B cell (primary cell): ENCODE results near the gene MRTFA. TPM values are rescaled to one million over a fixed set of nuclear protein-coding genes. Genes with fewer than 3 reads are reported as not detected.
"Not testable (repeated sequence)": the region's sequence is repeated elsewhere in the genome, so short reads cannot be mapped to it uniquely, and the experiment has no call there.

Experiments used
- ATAC-seq: fragments of 200-7000 bp; cut with Tn5 transposase; one replicate; pipeline ENCODE4 v1.10.0; 2021; ENCODE audit warnings: low read depth, mild to moderate bottlenecking, moderate number of reproducible peaks, moderate library complexity
- CTCF ChIA-PET: fragments of 350-600 bp; sonication (Branson Sonifier 250); formaldehyde crosslinking; loops from one replicate; lab custom pipeline; 2021; ENCODE audit warnings: antibody characterized with exemption, inconsistent platforms; lab: Charles Lee
- POLR2A ChIA-PET: fragments of 350-600 bp; sonication (Branson Sonifier 250); formaldehyde crosslinking; loops from one replicate; lab custom pipeline; 2021; ENCODE audit warnings: antibody characterized with exemption; lab: Charles Lee
- DNase-seq: peaks from one replicate; pipeline ENCODE4 v3.0.0; 2013
- H2AFZ ChIP-seq: 2 replicates; pipeline ENCODE4 v1.6.1; 2012; ENCODE audit warnings: mild to moderate bottlenecking, low read depth, low read length; ENCODE audit not compliant: insufficient read depth, poor library complexity, severe bottlenecking
- H3K27ac ChIP-seq, 2 donors: 1 replicate in 1 of 2; 2 replicates in 1 of 2; pipeline ENCODE4 v1.5.1; 2012 to 2013; ENCODE audit warnings: low read length in 2 of 2, mild to moderate bottlenecking in 2 of 2, moderate library complexity in 1 of 2
- H3K27me3 ChIP-seq, 4 experiments: fragments of 200-600 bp in 1 of 4; sonication (generic) in 1 of 4; replicated peaks in 1 of 4; 1 replicate in 2 of 4; 2 replicates in 2 of 4; pipeline versions ENCODE4 v1.6.1 to v1.7.0; 2013 to 2016; ENCODE audit warnings: low read length in 3 of 4, mild to moderate bottlenecking in 2 of 4, mixed read lengths in 1 of 4, moderate library complexity in 1 of 4; ENCODE audit not compliant: insufficient read depth in 4 of 4, control insufficient read depth in 3 of 4; ENCODE audit errors: control extremely low read depth in 1 of 4
- H3K36me3 ChIP-seq, 2 experiments: replicated peaks in 1 of 2; 1 replicate in 1 of 2; 2 replicates in 1 of 2; pipeline versions ENCODE4 v1.6.1 to v1.7.1; 2013; ENCODE audit warnings: low read length in 1 of 2; ENCODE audit not compliant: insufficient read depth in 2 of 2, control insufficient read depth in 1 of 2; ENCODE audit errors: control extremely low read depth in 1 of 2, extremely low read depth in 1 of 2
- H3K4me1 ChIP-seq, 2 donors: fragments of 200-600 bp in 1 of 2; sonication (generic) in 1 of 2; 1 replicate in 1 of 2; 2 replicates in 1 of 2; pipeline versions ENCODE4 v1.5.1 to v1.6.1; 2013 to 2017; ENCODE audit warnings: low read length in 2 of 2; ENCODE audit not compliant: control insufficient read depth in 2 of 2, insufficient read depth in 2 of 2
- H3K4me2 ChIP-seq: replicated peaks from 2 replicates; pipeline ENCODE3; 2012; ENCODE audit warnings: mild to moderate bottlenecking, low read depth, low read length; ENCODE audit not compliant: poor library complexity, severe bottlenecking
- H3K4me3 ChIP-seq, 5 experiments: fragments of 200-600 bp in 1 of 5; sonication (generic) in 1 of 5; 1 replicate in 3 of 5; 2 replicates in 2 of 5; pipeline versions ENCODE4 v1.5.1 to v1.7.0; 2011 to 2016; ENCODE audit warnings: low read length in 4 of 5, mild to moderate bottlenecking in 4 of 5, low read depth in 2 of 5, control low read depth in 1 of 5, moderate library complexity in 1 of 5; ENCODE audit not compliant: insufficient read depth in 1 of 5; ENCODE audit errors: control extremely low read depth in 1 of 5, extremely low read depth in 1 of 5
- H3K79me2 ChIP-seq: fragments of 200-600 bp; sonication (generic); one replicate; pipeline ENCODE4 v1.6.0; 2016; ENCODE audit warnings: low read length; ENCODE audit not compliant: control insufficient read depth, insufficient read depth
- H3K9ac ChIP-seq: fragments of 200-600 bp; sonication (generic); 2 replicates; pipeline ENCODE4 v1.6.1; 2017; ENCODE audit warnings: mild to moderate bottlenecking, low read length, moderate library complexity
- H3K9me3 ChIP-seq, 3 donors: one replicate each; pipeline versions ENCODE4 v1.6.1 to v1.7.1; 2013; ENCODE audit warnings: low read length in 2 of 3; ENCODE audit not compliant: control insufficient read depth in 2 of 3, insufficient read depth in 1 of 3; ENCODE audit errors: control extremely low read depth in 1 of 3
- H4K20me1 ChIP-seq: 2 replicates; pipeline ENCODE4 v1.6.0; 2012; ENCODE audit warnings: mild to moderate bottlenecking, low read length; ENCODE audit not compliant: insufficient read depth, control insufficient read depth, poor library complexity, severe bottlenecking
- H3K27ac Mint-ChIP-seq: one replicate; pipeline ENCODE4 v1.8.0; 2021; ENCODE audit warnings: mixed read lengths
- H3K27me3 Mint-ChIP-seq: one replicate; pipeline ENCODE4 v1.8.0; 2021; ENCODE audit warnings: mixed read lengths
- H3K4me1 Mint-ChIP-seq: one replicate; pipeline ENCODE4 v1.8.0; 2021; ENCODE audit warnings: mixed read lengths
- H3K4me3 Mint-ChIP-seq: one replicate; pipeline ENCODE4 v1.8.0; 2021; ENCODE audit warnings: mixed read lengths
- H3K9me3 Mint-ChIP-seq: one replicate; pipeline ENCODE4 v1.8.0; 2022; ENCODE audit warnings: mixed read lengths; ENCODE audit not compliant: insufficient read depth
- EZH2 ChIP-seq: IDR thresholded peaks from 2 replicates; pipeline ENCODE4 v1.6.1; 2012; ENCODE audit warnings: borderline replicate concordance, low read depth, mild to moderate bottlenecking, moderate library complexity, low read length; ENCODE audit not compliant: insufficient read depth, poor library complexity, severe bottlenecking
- WGBS: methylation state at CpG from one replicate; pipeline ENCODE4 v1.1.5; 2013; ENCODE audit warnings: missing lambda C conversion rate; ENCODE audit not compliant: insufficient coverage; 5-methylcytosine and 5-hydroxymethylcytosine counted together
- intact Hi-C: fragments of 100-400 bp; cut with micrococcal nuclease; formaldehyde crosslinking; loops from one replicate; pipeline ENCODE4 v1.10.0; 2022
- polyA plus RNA-seq: library from polyadenylated mRNA; depleted of rRNA; stranded (reverse); fragments of >200 nt; gene quantifications from 2 replicates; pipeline ENCODE4 v1.2.3, GENCODE V29; 2012
- total RNA-seq, 2 donors: library from RNA; stranded (reverse); fragments of 120-200 nt in 1 of 2; gene quantifications; 1 replicate in 1 of 2; 2 replicates in 1 of 2; pipeline versions ENCODE4 v1.2.3 to v1.2.4, GENCODE V29; 2013 to 2022
- TF ChIP-seq, protein P1 (sequence below): fragments of 200-600 bp; IDR thresholded peaks from one replicate; pipeline ENCODE4 v1.8.0; 2022; ENCODE audit warnings: antibody characterized with exemption, mild to moderate bottlenecking

MRTFA gene
- total and polyA plus RNA-seq, 2 donors (not counting 1 experiment from before 2014, with no cell fraction given): 28.9 to 82.6 TPM

DNA sequence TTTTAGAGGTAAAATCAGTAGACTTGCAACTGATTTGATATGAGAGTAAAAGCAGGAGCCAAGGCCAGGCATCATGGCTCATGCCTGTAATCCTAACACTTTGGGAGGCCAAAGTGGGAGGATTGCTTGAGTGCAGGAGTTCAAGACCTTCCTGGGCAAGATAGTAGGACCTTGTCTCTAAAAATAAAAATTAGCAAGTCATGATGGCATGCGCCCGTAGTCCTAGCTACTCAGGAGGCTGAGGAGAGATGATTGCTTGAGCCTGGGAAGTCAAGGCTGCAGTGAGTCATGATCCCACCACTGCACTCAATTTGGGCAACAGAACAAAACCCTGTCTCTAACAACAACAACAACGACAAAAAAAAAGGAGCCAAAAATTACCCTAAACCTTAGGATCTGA is 252.6 kb downstream of the MRTFA start:
- H3K4me3 Mint-ChIP-seq: peak overlapping the region; percentile 44
- intact Hi-C loops: no loop called here
- CTCF ChIA-PET: interaction anchor here (3.2 to 5.3 kb wide), 2 partner anchors 14 to 53 kb away, joined by 15 to 28 read pairs; no protein-coding TSS in a partner anchor

DNA sequence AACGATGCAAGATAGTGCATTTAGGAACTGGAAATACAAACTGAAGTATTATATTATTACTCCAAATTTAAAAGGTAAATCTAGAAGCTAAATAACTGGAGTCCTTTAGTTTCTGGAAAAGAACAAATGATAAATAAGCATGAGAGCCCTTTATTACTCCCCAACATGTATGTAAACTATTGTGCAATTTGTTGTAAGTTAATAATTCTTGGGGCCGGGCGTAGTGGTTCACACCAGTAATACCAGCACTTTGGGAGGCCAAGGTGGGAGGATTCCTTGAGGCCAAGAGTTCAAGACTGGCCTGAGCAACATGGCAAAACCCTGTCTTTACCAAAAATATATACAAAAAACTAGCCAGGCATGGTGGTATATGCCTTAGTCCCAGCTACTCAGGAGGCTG is 255.1 kb downstream of the MRTFA start:
- CTCF ChIA-PET: interaction anchor here (3.2 to 5.3 kb wide), 2 partner anchors 17 to 55 kb away, joined by 15 to 28 read pairs; no protein-coding TSS in a partner anchor

More for the DNA sequence above, 252.6 kb downstream of the MRTFA start:
- POLR2A ChIA-PET: interaction anchor here (0.7 kb wide), 1 partner anchor 16 kb away, joined by 5 read pairs; no protein-coding TSS in a partner anchor
- Histone ChIP-seq H3K36me3 (peaks cover 0 to 2% of the 10 kb centered on the region in 2 experiments), H3K79me2 (peaks cover 86% of the 10 kb centered on the region), H3K4me3 (no peak overlapping the region), H4K20me1 (no peaks in the 10 kb centered on the region), H3K4me2 (peak overlapping the region; percentile 4), H2AFZ (no peak overlapping the region), H3K9me3 (no peaks in the 10 kb centered on the region), H3K9ac (no peak overlapping the region), H3K27me3 (no peaks in the 10 kb centered on the region), H3K27ac (peak overlapping the region; percentile 39 to 87), H3K4me1 (peaks cover 68 to 81% of the 10 kb centered on the region in 2 donors)
- TF ChIP-seq, protein P1, sequence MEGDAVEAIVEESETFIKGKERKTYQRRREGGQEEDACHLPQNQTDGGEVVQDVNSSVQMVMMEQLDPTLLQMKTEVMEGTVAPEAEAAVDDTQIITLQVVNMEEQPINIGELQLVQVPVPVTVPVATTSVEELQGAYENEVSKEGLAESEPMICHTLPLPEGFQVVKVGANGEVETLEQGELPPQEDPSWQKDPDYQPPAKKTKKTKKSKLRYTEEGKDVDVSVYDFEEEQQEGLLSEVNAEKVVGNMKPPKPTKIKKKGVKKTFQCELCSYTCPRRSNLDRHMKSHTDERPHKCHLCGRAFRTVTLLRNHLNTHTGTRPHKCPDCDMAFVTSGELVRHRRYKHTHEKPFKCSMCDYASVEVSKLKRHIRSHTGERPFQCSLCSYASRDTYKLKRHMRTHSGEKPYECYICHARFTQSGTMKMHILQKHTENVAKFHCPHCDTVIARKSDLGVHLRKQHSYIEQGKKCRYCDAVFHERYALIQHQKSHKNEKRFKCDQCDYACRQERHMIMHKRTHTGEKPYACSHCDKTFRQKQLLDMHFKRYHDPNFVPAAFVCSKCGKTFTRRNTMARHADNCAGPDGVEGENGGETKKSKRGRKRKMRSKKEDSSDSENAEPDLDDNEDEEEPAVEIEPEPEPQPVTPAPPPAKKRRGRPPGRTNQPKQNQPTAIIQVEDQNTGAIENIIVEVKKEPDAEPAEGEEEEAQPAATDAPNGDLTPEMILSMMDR: no peak
- TF ChIP-seq EZH2: no peak
- H3K4me1 Mint-ChIP-seq: peaks cover 69% of the 10 kb centered on the region
- no peak for DNase-seq
- no peaks in the 10 kb centered on the region for H3K9me3 Mint-ChIP-seq
- H3K27me3 Mint-ChIP-seq: no peaks in the 10 kb centered on the region
- ATAC-seq: no peak
- whole genome bisulfite sequencing: no CpG with 5 or more reads among the region's 3 CpGs
- H3K27ac Mint-ChIP-seq: peak overlapping the region; percentile 87

DNA sequence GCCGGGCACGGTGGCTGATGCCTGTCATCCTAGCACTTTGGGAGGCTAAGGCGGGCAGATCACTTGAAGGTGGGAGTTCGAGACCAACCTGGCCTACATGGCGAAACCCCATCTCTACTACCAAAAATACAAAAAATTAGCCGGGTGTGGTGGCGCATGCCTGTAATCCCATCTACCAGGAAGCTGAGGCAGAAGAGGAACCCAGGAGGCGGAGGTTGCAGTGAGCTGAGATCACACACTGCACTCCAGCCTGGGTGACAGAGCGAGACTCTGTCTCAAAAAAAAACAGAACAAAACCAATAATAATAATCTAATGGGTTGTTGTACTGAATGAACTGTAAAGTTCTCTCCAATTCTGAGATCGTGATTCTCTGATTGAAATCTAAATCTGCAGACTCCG is 258.1 kb downstream of the MRTFA start:
- H3K36me3 ChIP-seq, intact Hi-C loops, ATAC-seq, H3K9me3 ChIP-seq, H3K27me3 Mint-ChIP-seq, H3K4me3 ChIP-seq, H2AFZ ChIP-seq, DNase-seq, H4K20me1 ChIP-seq, H3K4me3 Mint-ChIP-seq, CTCF ChIA-PET, H3K9ac ChIP-seq, H3K27me3 ChIP-seq, H3K9me3 Mint-ChIP-seq: not testable (repeated sequence)
- peak overlapping the region; percentile 10 for H3K27ac Mint-ChIP-seq
- 83% methylated on average over 4 of the region's 11 CpGs for WGBS
- Histone ChIP-seq H3K79me2 (peaks cover 96% of the 10 kb centered on the region), H3K4me2 (peak overlapping the region; percentile 49), H3K27ac (peak overlapping the region in 1 of 2 donors; percentile 65), H3K4me1 (peaks cover 59 to 69% of the 10 kb centered on the region in 2 donors)
- peaks cover 66% of the 10 kb centered on the region for H3K4me1 Mint-ChIP-seq
- POLR2A ChIA-PET: interaction anchor here (0.6 kb wide), 1 partner anchor 105 kb away, joined by 6 read pairs; no protein-coding TSS in a partner anchor

More for the DNA sequence above, 255.1 kb downstream of the MRTFA start:
- Mint-ChIP-seq H3K4me3 (no peak overlapping the region), H3K4me1 (peaks cover 66% of the 10 kb centered on the region), H3K27me3 (no peaks in the 10 kb centered on the region), H3K27ac (no peak overlapping the region), H3K9me3 (no peaks in the 10 kb centered on the region)
- no peak overlapping the region for H2AFZ ChIP-seq
- no peak overlapping the region for H3K4me3 ChIP-seq
- DNase-seq: no peak
- no peak overlapping the region for H3K27ac ChIP-seq
- no peaks in the 10 kb centered on the region for H3K27me3 ChIP-seq
- intact Hi-C loops: no loop called here
- ATAC-seq: no peak
- TF ChIP-seq, protein P1: no peak
- POLR2A ChIA-PET: no interaction called here
- H3K4me2 ChIP-seq: no peak overlapping the region
- H3K4me1 ChIP-seq: peaks cover 66 to 82% of the 10 kb centered on the region in 2 donors
- H3K36me3 ChIP-seq: peaks cover 0 to 2% of the 10 kb centered on the region in 2 experiments
- H3K9ac ChIP-seq: no peak overlapping the region
- H3K79me2 ChIP-seq: peaks cover 84% of the 10 kb centered on the region
- no peaks in the 10 kb centered on the region for H4K20me1 ChIP-seq
- H3K9me3 ChIP-seq: no peaks in the 10 kb centered on the region
- no CpG with 5 or more reads among the region's 3 CpGs for WGBS
